Aortic smooth muscle cell (primary cell): ENCODE results near the gene TIAM2. TPM values are rescaled to one million over a fixed set of nuclear protein-coding genes. Genes with fewer than 3 reads are reported as not detected.

Source experiments
- total RNA-seq: library from RNA; depleted of rRNA; stranded (reverse); fragments of >200 nt; gene quantifications from 2 replicates; pipeline ENCODE4 v1.2.3, GENCODE V29; 2014

Gene TIAM2
- 3.7 and 5.5 TPM in 2 replicates for total RNA-seq

DNA sequence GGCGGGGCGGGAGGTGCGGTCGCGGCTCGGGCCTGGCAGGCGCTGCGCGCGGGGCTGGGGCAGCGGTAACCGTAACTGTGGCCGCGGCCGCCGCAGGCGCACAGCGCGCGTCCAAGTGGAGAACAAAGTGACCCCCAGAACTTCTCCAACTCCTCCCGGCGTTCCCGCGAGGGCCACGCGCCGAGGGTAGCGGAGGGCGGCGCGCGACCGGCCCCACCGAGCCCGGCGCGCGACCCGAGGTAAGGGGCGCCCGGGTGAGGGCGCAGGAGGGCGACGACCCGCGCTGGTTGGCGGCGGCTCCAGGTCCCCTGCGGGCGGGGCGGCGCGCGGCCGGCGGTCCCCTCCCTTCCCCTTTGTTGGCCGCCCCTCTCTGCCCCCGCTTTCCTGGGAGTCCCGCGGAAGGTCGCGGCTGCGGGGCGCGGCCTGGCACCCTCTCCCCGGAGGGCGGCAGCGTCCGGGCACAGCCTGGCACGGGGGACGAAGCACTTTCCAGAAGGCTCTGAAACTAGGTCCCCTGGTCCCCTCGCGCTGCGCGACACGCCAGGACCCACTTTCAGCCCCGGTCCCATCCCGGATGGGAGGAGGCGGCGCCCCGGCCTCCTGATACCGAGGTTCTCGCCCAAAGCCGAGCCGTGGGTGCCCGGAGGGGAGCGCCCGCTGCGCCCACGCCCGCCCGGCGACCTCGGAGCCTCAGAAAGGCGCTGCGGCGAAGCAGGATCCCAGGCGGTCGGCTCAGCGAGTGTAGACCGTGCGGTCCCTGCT, at the start of gene TIAM2:
TIAM2 (plus strand) TSS at position 62 of the 762 bp plus-strand sequence. CDS start 133,909 bp downstream, outside the sequence.

DNA sequence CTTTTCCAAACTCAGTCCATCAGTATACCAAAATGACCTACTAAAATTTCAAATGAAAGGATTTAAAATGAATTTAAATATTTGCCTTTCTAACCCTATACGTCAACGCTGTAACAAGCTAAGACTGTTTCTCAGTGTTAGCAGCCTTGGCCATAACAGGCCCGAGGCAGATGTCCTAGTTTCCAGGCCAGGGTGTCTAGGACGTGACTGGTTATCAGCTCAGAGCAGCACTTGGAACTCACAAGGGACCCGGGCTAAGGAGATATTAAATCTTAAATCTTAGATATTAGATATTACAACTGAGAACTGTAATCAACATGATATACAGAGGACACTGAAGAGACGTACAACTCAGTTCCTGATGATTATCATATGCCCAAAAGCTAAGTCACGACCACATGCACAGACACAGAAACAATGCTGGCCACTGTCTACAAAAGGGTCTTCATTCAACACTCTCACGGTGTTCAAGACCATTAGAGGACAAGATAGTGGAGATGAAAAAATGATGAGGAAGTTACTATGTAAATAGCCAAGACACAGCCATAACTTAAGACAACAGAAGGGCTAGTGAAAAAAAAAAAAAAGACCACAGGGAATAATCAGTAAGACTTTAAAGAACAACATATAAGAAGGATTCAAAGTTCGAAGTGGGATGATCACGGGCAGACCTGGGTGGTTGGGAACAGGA, 268.4 kb downstream of the TIAM2 start, which contains the start of gene CLDN20:
CLDN20 (plus strand) TSS at position 641 of the 691 bp plus-strand sequence. CDS start 11,707 bp downstream, outside the sequence.

